HG02763 (cell line): ENCODE measurements around the gene AP2M1.

Experiments
- ATAC-seq: cut with Tn5 transposase; IDR thresholded peaks from one replicate; pipeline ENCODE4 v1.9.1; 2021; ENCODE audit warnings: mild to moderate bottlenecking, moderate library complexity; ENCODE audit not compliant: unreplicated experiment

Gene AP2M1

DNA sequence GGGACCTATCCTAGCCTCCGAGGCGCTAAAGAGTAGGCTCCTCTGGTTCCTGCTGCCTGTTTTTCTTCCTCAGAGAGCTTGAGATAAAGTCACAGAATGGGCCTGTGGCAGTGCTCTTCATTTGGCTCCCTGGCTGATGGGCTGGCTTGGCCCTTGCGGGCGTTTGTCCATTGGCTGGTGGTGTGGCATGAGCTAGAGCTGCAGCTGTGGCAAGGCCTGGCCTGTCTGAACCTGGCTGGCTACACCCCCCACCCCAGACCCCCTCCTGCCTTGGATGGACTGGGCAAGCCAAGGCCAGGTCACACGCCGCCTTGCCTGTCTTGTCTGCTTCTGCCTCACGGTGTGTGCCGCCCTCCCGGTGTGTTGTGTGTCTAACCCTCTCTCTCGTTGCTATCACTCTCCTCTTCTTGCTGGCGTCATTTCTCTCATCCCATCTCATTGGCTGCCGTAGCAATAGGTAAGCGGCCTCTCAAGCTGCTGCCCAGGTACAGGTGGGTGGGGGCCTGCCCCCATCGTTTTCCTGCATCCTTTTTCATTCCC is 3.2 kb downstream of the AP2M1 start:
- ATAC-seq, result no peak

- no peak for ATAC-seq
These were observed 4.0 kb downstream of the AP2M1 start for GRCh38 chr3:184178521-184179138.

- ATAC-seq, result no peak
These were observed 5.5 kb downstream of the AP2M1 start for GRCh38 chr3:184180165-184180564.

GRCh38 chr3:184181596-184181995 is 6.9 kb downstream of the AP2M1 start:
- ATAC-seq, result no peak

- ATAC-seq, result no peak
These were observed 9.0 kb downstream of the AP2M1 start for GRCh38 chr3:184183679-184184078.

GRCh38 chr3:184184546-184185230 is 10.0 kb downstream of the AP2M1 start:
- no peak for ATAC-seq

GRCh38 chr3:184185461-184186183 is 11.0 kb downstream of the AP2M1 start:
- ATAC-seq, result peak; percentile 94

GRCh38 chr3:184186184-184186901 is 11.7 kb downstream of the AP2M1 start, which contains the start of gene ABCF3:
TSS of gene ABCF3 (plus strand) at chr3:184186199. CDS start at chr3:184186208, 9 bp downstream.
- peak; percentile 20 for ATAC-seq

DNA sequence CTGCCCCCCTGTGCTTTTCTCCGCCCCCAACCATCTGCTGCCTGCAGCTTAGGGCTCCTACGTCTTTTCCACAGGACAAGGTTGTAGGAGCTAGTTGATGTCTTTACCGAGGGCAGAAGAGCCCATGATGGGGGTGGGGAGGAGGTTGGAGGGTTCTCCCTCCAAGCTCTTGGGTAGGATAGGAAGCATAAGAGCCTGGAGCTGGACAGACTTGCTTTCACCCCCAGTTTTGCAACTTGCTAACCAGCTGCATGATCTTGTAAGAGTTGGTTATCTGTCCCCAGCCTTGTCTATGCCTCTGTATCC is 12.2 kb downstream of the AP2M1 start:
- ATAC-seq, result no peak

DNA sequence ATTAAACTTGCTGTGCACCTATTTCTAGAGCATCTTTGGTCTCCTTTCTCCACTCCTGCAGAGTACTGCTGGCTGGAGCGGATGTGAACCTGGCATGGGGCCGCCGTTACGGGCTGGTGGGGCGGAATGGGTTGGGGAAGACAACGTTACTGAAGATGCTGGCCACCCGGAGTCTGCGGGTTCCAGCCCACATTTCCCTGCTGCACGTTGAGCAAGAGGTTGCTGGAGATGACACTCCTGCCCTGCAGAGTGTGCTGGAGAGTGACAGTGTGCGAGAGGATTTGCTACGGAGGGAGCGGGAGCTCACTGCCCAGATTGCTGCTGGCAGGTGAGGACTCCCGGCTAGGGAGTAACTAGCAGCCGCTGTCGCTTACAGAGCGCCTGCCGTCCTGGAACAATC is 13.4 kb downstream of the AP2M1 start:
- ATAC-seq, result no peak

GRCh38 chr3:184189421-184189820 is 14.8 kb downstream of the AP2M1 start:
- ATAC-seq, result no peak

GRCh38 chr3:184192889-184193288 is 18.2 kb downstream of the AP2M1 start:
- ATAC-seq, result no peak

DNA sequence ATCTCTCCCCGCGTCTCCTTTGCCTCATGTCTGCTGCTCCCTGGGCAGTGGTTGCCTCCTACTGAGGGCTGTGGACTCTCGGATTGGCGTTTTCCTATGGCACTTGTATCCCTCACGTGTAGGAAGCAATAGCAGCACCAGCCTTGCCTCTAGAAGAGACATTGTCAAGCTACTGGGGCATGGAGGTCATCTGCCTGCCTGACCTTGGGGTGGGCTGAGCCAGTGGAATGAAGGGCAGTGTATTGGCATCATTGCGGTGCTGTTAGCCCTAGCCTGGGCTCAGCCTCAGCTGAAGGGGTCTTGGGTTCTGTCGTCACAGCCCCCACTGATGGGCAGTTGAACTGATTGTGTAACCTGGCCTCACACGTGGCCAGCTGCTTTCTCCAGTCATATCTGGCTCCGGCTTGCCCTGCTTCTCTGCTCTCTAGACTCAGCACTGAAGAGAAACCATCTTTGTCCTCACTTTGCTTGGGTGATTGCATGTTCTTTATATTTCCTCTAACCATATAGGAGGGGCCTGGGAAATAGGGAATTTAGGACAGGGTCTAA is 19.4 kb downstream of the AP2M1 start:
- no peak for ATAC-seq

DNA sequence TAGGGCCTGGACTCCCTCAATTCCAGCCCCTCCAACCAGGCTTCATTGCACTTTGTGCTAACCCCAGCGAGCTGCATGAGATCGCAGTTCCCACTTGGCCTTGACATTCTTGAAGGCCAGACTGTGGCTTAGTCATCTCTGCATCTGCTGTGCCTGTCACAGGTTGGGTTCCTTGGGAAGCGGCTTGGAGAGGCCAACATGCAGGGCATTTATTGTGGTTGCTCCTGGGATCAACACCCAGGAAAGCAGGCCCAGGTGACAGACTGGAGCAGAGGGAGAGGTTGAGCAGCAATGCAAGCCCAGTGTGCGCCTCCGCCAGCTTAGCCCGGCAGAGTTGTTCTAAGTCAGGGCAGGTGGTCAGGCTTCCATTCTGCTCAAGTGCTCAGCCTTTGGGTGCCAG is 21.9 kb downstream of the AP2M1 start:
- ATAC-seq, result no peak

DNA sequence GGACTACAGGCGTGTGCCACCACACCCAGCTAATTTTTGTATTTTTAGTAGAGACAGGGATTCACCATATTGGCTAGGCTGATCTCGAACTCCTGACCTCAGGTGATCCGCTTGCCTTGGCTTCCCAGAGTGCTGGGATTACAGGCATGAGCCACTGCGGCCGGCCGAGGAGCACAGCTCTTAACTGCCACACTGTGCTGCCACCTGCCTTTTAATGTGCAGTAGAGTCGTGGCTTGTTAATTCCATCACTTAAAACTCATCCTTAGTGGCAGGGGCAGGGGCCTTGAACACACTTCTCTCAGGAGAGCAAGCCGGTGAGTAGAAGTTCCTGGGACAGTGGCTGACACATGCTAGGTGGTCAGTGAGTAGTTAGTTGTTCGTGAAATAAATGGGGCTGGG is 23.9 kb downstream of the AP2M1 start:
- no peak for ATAC-seq

- no peak for ATAC-seq
These were observed 26.2 kb downstream of the AP2M1 start for GRCh38 chr3:184200825-184201224.

GRCh38 chr3:184203526-184203925 is 28.9 kb downstream of the AP2M1 start:
- ATAC-seq, result no peak

DNA sequence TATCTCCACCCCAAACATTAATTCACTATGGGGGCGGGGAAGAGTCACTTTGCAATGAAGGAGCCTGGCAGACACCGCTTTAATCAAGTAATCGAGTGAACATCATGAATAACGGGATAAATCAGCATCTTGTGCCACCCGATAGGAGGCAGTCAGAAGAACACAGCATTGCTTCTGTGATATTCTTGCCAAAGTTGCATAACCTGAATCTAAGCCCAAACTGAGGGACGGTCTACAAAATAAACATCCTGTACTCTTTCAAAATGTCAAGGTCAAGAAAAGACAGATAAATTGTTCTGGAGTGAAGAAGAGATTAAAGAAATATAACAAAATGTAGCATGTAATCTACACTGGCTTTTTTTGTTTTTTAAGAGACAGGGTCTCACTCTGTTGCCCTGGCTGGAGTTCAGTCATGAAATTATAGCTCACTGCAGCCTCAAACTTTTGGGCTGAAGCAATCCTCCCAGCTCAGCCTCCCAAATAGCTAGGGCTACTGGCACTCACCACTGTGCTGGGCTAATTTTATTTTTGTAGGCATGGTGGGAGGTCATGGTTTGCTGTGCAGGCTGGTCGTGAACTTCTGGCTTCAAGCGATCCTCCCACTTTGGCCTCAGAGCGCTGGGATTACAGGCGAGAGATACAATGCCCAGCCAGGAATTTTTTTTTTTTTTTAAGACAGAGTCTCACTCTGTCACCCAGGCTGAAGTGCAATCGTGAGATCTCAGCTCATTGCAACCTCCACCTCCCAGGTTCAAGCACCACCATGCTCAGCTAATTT is 34.7 kb downstream of the AP2M1 start:
- ATAC-seq, result no peak

DNA sequence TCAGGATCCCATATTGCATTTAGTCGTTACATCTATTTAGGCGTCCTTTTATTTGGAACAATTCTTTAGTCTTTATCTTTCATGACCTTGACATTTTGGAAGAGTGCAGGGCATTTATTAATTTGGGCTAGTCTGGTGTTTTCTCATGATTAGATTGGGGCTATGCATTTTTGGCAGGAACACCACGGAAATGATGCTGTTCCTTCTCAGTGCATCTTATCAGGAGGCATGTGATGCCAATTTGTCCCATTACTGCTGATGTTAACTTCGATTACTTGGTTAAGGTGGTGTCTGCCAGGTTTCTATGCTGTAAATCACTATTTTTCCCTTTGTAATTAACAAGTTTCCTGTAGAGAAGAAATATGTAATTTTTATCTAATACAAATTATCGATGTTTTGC is 36.6 kb downstream of the AP2M1 start:
- ATAC-seq, result no peak

- no peak for ATAC-seq
These were observed 37.1 kb downstream of the AP2M1 start for GRCh38 chr3:184211718-184212117.
